Stimulated activated CD8-positive, alpha-beta memory T cell treated with anti-CD3 and anti-CD28 coated beads, Interleukin-7, amount 100 ng/mL, for 48 hours (primary cell): ENCODE results near the gene NKX2-1.
"Not testable (repeated sequence)": the region's sequence is repeated elsewhere in the genome, so short reads cannot be mapped to it uniquely, and the experiment has no call there.

Source experiments
- DNase-seq, 2 donors: peaks; one replicate each; pipeline ENCODE4 v3.0.0-alpha.2; 2020; ENCODE audit warnings: low read depth in 1 of 2; ENCODE audit errors: extremely low read depth in 1 of 2

NKX2-1 gene

DNA sequence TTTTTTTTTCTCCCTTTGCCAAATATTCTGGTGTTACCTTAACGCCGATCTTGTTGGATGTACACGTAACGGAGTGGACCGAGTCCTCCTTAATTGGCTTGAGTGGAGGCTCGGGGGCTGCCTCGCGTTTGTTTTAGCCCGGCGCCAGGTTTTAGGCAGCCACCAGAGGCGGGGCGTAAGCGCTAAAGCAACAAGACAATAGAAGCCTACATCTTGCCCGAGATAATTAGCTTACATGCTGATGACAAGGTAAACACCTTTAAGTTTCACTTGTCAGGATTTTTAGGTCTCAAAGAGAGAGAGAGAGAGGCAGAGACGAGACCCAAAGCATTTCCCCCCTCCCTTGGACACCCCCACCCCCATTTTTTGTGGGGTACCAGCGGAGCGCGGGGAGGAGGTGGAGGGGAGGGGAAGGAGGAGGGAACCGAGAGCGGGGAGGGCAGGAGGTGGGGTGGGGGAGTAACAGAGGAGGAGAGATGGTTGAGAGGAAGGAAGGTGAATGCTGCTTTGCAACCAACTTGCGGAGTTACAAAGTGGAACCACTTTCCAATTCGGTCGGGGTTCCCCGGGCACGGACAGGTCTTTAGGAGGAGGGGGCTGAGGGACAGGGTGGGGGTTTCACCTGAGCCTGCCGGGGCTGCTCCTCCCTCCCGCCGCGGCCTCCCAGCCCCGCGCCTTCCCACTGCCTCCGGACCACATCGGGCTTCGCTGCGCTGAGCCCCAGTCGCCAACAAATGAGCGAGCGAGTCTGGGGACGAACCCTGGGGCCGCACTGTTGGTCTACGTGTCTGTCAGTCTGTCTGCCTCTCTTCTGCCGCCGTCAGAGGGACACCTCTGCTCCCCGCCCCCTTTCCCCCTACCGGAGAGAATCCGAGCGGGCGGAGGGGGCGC, at the start of gene NKX2-1:
NKX2-1 (minus strand) TSS at position 802 of the 891 bp plus-strand sequence; CDS start at position 699, 103 bp downstream.
- no peak for DNase-seq

DNA sequence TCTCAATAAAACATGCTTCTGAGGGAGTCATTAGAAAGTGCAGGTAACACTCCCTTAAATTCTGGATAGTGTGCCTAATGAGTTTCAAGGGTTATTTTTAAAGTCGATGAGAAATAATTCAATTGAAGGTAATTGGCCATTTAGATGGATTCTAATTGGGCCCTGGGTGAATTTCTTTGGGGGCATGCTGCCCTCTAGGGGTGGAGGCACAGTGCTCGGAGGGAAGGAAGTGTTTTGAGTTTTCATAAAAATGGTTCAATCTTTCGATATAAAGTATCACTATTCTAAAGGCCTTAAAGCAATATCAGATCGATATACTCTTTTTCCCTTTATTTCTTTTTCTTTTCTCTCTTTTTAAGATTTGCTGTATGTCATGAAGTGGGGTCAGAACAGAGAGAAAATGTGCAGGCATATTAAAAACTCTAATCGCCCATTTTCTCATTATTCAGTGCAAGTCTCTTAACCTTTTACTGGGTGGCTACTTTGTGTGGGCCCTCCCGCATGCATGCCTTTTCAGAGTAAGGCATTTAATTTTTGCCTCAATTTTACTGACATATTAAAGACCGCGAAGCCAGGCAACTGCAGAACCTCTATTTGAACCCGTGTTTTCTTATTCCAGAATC, 36.9 kb upstream of the NKX2-1 start:
- no peak for DNase-seq

DNA sequence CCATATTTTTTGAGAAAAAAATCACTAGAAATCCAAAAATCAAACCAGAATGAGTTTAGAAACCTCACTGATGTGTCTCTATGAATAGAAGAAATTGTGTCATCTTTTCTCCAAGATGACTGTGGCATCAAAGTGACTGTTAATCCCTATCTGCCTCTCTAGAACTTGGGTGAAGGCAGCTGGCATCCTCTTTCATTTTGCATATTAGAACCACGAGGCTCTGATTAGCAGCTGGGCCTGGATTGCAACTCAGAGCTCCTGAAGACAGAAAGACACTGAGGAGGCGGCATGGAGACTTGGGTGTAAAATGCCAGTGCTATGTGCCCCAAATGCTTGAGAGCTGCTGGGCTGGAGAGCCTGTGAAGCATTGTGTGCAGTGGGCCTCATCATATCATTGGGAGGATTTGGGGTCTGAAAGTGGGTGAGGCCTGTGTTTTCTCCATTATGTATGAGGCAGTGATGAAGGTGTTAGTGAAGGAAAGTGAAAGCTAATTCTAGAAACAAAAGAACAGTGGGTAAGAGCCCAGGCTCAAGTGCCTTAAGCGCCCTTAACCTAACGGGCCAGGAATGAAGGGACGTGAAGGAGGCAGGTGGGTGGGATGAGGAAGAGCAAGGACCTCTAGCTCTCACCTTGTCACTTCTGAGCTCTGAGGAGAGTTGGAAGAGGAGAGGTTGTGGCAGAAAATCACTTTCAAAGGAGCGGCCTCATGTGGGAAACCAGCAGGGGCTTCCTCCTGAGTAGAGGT, 36.1 kb upstream of the NKX2-1 start:
- no peak for DNase-seq

DNA sequence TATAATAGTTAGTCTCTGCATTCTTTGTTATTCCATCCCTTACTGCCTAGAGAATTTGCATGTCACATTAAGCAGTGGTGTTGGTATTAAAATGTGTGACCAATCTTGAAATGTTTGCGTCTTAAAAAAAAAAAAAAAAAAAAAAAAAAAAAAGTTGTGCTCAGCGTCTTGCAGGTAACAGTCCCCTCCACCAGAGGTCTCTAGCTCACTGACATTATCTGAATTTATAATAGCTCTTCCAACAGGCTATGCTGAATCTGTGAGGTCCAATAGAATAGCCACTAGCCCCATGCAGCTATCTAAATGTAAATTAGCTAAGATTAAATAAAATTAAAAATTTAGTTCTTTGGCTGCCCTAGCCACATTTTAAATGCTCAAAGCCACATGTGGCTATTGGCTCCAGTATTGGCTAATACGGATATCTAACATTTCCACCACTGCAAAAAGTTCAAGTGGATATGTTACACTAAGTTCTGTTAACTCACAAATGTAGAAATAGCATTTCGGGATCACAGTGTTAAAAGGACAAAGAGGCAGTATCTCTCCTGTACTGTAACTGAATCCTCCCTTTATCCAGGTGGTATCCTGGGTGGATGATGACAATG, 33.7 kb upstream of the NKX2-1 start:
- no peak for DNase-seq

DNA sequence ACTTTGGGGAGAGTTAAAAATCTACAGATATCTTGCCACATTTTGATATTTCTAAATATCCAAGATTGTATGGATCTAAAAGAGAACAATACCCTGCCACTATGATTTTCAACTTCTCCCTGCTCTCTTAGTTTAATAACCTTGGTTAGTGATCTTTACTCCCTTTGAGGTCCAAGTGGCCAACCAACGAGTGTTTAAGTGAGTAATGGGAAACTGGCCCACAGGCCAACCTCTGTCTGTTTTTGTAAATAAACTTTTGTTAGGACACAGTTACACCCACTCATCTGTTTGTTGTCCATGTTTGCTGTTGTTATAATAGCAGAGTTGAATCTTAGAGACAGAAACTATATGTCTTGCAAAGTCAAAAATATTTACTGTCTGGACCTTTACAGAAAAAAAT, 30.9 kb upstream of the NKX2-1 start:
- no peak for DNase-seq

DNA sequence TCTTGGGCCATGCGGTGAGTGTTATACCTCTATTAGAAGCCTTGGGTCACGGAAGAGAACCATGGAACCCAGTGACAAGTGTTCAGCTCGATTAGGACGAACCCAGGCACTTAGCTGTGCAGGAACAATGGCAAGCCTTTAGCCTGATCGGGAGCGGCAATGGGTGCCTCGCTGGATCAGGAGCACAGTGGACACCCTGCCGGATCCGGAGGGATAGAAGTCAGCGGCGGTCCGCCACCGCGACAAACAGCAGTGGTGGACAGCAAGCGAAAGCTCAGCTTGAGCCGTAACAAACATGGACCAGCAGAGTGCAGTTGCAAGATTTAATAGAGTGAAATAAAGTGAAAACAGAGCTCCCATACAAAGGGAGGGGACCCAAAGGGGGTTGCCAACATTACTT, 24.2 kb upstream of the NKX2-1 start:
- not testable (repeated sequence) for DNase-seq

DNA sequence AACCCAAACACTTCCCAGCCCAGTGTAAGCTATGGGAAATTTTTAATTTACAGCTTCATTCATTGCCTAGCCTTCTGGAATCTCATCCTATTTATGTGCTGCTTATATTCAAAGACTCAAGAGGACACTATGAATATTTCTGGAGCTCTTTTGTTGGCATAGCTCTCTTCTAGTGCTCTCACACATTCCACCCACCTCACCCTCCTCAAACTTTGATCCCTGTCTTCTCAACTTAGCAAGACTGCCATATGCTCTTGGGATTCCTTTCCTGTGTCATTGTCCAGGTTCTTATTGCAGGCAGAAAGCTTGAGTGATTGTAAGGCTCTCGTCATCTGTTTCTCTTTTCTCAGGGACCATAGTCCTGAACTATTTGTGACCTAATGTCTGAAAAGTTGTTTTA, 18.0 kb upstream of the NKX2-1 start:
- DNase-seq: no peak

DNA sequence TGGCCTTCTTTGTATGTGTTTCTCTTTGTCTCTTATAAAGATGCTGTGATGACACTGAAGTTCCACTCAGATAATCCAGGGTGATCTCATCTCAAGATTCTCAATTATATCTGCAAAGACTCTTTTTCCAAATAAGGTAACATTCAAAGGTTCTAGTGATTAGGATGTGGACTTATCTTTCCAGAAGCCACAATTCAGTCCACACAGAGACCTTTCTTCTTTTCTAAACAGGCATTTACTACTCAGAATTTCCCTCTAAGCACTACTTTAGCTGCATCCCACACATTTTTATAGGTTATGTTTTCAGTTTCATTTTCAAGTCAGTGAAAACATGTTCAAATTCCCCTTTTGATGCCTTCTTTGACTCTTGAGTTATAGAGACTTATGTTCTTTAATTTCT, 9.0 kb upstream of the NKX2-1 start:
- DNase-seq: no peak

DNA sequence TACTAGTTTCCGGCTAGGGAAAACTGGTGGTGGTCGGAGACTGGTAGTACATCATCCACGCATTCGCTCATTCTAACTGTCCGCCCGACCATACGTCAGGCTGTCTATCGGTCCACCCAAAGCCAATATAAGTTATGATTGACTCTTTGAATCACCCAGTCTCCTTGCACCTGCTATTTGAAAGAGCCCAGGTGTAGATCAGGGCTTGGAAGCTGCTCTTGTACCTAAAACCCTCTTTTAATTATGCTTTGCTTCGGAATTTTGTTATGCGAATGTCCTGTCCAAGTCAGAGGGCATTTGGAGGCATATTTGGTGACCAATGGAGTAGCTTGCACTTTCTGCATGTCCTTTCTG, 5.7 kb upstream of the NKX2-1 start:
- no peak for DNase-seq

DNA sequence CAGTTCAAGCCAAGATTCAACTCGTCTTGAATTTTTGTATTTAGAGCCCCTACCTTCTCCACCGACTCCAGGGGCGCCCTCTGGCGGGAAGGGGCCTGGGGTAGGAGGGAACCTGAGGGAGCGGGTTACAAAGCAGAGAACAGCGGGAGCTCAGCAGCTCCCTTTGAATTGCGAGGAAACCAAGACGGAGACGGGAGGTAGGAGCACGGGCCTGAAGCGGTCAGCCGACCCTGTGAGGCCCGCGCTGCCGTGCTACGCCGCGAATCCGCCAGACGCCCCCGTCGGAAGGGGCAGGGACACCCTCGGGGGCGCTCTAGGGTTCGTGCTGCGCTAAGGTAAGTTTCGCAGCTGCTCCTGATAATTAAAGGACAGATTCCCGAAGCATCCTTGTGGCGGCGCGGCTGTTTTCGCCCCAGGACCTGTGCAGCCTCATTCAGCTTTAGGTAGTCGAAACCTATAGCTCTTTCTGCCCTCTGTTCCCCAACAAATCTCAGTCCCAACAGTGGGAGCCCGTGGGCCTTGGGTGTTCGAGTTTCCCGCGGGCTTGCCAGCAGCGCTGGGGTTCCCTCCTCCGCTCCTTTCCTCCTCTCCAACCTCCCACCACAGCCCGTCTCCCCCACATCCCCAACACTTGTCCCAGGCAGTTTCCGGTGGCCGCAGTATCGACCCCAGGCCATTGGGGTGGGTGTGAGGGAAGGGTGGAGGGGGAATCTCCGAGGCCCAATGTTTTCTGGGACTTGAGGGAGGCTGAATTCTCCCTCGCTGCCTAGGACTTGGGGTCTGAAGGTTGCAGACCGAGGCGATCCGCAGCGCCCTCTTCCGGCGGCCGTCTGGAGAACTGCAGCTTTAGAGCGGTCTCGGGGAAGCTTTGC, 5.1 kb upstream of the NKX2-1 start:
- DNase-seq: peak in 1 of 2 donors; percentile 16

DNA sequence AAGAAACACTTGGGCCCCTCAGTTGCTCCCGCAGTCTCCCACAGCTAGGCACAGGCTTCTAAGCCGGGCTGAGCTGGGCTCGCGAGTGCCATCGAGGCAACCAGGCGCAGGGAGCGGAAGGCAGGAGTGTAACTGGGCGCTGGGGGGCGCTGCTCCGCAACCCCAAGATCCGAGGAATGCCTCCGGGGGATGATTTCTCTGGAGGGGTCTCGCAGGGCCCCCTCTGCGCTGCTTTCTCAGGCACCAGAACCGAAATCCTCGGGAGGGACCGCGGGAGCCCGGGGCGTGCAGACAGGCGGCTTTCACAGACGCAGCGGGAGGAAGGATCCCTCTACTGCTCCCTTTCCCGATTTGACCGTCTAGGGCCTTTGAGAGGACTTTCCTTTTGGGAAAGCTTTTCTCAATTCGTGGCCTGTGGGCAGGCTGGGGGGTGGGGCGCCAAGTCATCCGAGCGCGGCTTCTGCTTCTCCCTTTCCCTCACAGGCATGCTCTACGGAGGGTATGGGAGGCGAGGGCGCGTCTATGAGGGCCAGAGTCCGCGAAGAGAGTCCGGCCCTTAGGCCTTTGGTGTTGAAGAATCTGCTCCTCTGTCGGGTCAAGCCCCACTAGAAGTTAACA, 4.3 kb upstream of the NKX2-1 start:
- DNase-seq: no peak

DNA sequence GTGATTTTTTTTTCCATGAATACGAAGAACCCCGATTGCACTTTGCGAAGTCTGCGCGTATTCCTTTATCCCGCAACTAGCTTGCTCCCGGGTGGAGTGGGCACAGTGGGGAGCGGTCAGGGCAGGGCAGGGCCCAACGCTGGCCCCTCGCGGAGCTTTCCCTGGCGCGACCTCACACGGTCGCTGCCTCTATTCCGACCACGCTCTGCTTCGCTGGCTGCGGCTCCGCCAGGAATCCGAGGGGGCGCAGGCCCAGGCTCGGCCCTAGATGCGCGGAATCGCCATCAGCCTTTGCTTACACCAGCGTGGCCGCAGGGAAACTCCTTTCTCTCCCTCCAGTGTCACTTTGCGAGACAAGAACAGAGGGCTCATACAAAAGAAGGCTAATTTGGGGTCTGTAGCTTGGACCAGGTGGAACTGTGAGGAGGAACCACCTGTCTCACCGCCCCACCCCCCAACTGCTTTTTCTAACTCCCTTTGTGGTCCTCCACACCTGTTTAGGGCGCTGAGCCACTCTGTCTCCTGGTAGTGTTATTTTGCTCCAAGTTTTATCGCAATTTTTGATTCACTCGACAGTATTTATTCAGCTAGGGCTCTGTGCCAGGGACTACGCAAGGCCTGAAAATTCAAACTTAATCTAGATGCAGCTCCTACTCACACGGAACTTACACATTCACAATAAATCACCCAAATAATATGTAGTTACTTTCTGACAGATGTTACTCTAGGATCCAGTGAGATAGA, 3.1 kb upstream of the NKX2-1 start:
- DNase-seq: no peak

DNA sequence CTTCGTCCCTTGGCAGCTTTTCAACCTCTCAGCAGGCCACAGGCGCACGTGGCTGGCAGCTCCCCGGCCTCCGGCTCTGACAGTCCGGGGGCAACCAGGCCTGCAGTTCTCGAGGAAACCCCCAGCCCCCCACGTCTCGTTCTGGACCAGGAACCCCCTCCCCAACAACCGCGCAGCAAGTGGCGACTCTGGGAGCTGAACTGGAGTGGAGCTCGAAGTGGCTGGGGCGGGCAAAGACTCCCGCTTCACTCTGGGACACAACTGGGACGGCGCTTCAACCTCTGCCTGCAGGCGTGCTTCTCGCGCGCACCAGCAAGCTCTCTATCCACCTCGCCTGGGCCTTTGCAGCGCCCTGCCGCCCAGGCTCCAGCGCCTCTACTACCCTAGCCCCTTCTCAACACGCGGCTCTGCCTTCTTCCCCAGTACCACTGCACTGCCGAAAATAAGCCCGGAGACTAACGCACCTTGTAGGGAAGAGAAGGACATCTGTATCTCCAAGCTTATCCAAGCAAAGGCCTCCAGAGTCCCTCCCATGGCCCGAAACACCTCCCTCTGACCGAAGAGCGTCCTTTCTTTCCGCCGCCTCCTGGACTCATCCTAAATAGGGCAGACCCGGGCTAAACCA, 2.4 kb upstream of the NKX2-1 start:
- no peak for DNase-seq

DNA sequence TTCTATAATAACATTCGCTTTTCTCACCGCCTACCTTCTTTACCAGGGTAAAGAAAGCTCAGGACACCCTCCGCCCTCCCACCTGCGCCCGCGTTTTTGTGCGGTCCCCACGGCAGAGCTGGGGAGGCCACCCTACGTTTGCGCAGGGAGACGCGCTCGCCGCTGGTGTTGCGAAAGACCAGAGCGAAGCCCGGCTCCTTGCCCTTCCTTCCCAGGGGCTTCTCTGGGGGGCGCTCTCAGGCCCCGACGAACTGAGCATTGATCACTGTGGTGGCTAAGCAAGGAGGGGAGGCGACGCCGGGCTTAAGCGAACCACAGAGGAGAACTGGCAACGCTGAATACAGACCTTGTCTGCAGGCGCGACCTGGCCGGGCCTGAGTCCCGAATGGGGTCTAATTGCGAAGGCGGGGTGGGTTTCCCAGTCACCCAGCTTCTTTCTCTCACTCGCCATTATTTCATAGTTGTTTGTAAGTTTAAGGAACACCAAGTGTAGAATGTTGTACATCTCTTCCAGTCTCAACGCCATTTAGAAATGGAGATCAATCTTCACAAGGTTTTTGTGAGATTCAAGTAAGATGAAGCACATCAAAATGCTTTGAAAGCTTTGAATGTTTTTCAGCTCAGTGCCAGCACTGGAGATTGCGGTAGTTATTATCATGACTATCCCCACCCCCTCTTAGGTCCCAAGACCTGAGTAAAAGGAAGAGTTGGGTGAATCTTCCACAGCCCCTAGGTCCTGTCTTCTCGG, 1.7 kb upstream of the NKX2-1 start:
- no peak for DNase-seq

DNA sequence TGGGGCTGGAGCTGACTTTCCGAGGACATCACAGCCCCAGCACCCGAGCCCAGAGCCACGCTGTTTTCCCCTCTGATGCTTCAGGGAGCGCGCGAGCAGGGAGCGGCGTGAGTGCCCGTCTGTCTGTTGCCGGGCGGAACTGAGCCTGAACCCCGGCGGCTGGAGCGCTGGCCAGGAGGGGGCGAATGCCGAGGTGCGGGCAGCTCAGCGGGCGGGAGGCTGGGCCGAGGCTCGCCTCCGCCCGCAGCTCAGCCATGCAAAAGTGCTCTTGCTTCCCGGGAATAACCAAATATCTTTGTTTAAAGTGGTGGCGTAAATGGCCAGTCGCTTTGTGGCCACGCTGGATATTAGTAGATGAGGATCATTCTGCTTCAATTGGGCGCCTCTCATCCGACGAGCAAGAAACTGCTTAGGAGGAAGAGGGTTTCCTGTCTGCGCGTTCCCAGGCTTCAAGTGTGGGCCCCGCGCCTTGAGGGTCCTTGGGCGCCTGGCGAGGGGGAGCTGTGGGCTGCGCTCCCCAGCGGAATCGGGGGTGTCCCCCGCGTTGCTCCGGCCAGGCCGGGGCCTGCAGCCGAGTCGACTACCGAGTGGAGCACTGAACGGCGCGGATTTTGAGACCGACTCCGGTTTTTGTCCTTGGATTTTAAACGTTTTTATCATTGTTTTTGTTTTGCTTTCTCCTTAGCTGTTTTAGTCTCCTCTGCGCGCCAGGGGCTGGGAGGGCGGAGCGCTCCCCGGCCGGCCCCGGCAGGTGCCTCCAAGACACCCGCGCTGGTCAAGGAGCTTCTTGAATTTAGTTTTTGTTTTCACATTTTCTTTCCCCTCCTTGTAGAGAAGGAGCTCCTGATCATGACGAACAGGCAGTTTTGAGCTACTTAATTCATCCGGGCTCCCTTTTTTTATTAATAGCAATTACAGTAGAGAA, 831 bp upstream of the NKX2-1 start:
- no peak for DNase-seq

DNA sequence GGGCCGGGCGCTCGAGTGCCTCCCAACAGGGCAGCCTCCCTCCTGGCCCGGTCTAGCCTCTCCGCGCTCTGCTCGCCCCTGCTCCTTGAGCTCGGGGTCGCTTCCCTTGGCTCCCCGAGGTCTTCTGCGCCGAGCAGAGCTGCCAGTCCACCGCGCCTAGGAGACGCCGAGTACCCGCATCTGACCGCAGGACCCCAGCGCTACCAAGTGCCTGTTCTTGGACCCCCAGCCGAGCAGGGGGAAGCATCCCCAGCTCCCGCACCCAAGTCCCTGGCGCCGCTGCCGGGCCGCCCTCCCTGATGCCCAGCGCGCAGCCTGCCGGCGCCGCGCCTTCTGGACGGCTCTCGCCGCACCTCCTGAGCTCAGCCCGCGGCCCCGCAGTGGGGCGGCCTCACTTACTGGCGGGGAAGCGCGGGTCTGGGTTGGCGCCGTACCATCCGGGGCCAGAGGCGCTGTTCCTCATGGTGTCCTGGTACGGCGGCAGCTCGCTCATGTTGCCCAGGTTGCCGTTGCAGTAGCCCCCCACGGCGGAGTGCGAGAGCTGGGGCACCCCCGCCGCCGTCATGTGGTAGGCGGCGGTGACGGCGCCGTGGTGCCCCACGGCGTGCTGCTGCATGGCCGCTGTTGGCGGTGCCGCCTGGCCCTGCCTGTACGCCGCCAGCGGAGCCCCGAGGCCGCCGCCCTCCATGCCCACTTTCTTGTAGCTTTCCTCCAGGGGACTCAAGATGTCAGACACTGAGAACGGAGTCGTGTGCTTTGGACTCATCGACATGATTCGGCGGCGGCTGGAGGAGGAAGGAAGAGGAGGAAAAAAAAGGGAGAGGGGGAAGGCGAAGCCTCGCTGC, 1.2 kb downstream of the NKX2-1 start:
- DNase-seq: no peak
